CD4-positive, alpha-beta T cell treated with Interleukin-12 subunit alpha and Interleukin-12 subunit beta, for 1 hour (primary cell): ENCODE data around the gene ETV4.
A peak's percentile ranks its signal among the peaks of the same experiment; 100 is the strongest.

Experiments used
- DNase-seq: peaks from one replicate; pipeline ENCODE4 v3.0.0-alpha.2; 2020

Gene ETV4

GRCh38 chr17:43546319-43547188 is at the start of gene ETV4:
TSS of gene ETV4 (minus strand) at chr17:43546340. CDS start at chr17:43545617, 723 bp downstream.
- peak; percentile 92 for DNase-seq

GRCh38 chr17:43595466-43595865 is 49.3 kb upstream of the ETV4 start:
- DNase-seq, result no peak

- DNase-seq, result no peak
Observed at GRCh38 chr17:43591779-43592562, 45.8 kb upstream of the ETV4 start.

- no peak for DNase-seq
Observed at GRCh38 chr17:43591001-43591400, 44.9 kb upstream of the ETV4 start.

GRCh38 chr17:43588664-43589435 is 42.7 kb upstream of the ETV4 start:
- no peak for DNase-seq

GRCh38 chr17:43588121-43588520 is 42.0 kb upstream of the ETV4 start:
- DNase-seq, result no peak

GRCh38 chr17:43587647-43588046 is 41.5 kb upstream of the ETV4 start:
- no peak for DNase-seq

GRCh38 chr17:43584666-43585102 is 38.5 kb upstream of the ETV4 start:
- DNase-seq, result no peak

GRCh38 chr17:43583332-43583731 is 37.2 kb upstream of the ETV4 start:
- no peak for DNase-seq

- DNase-seq, result no peak
Observed at GRCh38 chr17:43581613-43582012, 35.5 kb upstream of the ETV4 start.

- DNase-seq, result no peak
Observed at GRCh38 chr17:43581130-43581529, 35.0 kb upstream of the ETV4 start.

- DNase-seq, result no peak
Observed at GRCh38 chr17:43579566-43580140, 33.5 kb upstream of the ETV4 start.

GRCh38 chr17:43578699-43579565 is 32.8 kb upstream of the ETV4 start:
- peak; percentile 29 for DNase-seq

GRCh38 chr17:43578404-43578698 is 32.2 kb upstream of the ETV4 start:
- DNase-seq, result no peak

GRCh38 chr17:43577664-43578403 is 31.7 kb upstream of the ETV4 start:
- DNase-seq, result no peak

- DNase-seq, result peak; percentile 70
Observed at GRCh38 chr17:43576563-43577229, 30.6 kb upstream of the ETV4 start.

- DNase-seq, result no peak
Observed at GRCh38 chr17:43574896-43575525, 28.9 kb upstream of the ETV4 start.

GRCh38 chr17:43574348-43574747 is 28.2 kb upstream of the ETV4 start:
- DNase-seq, result no peak

- no peak for DNase-seq
Observed at GRCh38 chr17:43573579-43574321, 27.6 kb upstream of the ETV4 start.
